GM12865 (cell line): Measurements from ENCODE around the gene CNTNAP2.
"Not testable (repeated sequence)": the region's sequence is repeated elsewhere in the genome, so short reads cannot be mapped to it uniquely, and the experiment has no call there.

Experiments
- DNase-seq: peaks from one replicate; pipeline ENCODE4 v3.0.0; 2010; ENCODE audit warnings: low read depth
- H3K4me3 ChIP-seq: 2 replicates; pipeline ENCODE4 v1.5.1; 2011; ENCODE audit warnings: mild to moderate bottlenecking, low read depth, low read length, control low read depth
- TF ChIP-seq, protein P1 (sequence below): IDR thresholded peaks from 2 replicates; pipeline ENCODE4 v1.5.1; 2011; ENCODE audit warnings: low read length, control low read depth, low read depth, inconsistent platforms; ENCODE audit not compliant: insufficient read depth; ENCODE audit errors: missing control alignments

CNTNAP2 gene

DNA sequence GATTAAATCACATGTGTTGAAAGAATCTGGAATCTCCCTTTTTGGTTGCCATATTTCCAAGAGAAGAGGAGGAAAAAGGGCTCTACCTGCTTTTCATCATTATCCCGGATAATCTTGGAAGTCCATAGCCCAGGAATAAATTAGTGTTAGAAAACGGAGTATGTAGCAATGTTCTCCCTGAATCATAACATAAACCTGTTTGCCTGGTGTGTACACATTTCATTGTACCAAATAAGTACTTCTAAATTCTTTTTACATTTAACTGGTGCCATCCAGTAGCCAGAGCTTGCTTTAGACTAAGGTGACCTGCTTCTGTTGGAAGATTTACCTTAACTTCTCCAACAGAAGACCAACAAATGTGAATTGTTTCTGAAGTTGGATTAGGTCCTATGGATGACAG is 2291.7 kb downstream of the CNTNAP2 start:
- no peak for DNase-seq
- TF ChIP-seq, protein P1, sequence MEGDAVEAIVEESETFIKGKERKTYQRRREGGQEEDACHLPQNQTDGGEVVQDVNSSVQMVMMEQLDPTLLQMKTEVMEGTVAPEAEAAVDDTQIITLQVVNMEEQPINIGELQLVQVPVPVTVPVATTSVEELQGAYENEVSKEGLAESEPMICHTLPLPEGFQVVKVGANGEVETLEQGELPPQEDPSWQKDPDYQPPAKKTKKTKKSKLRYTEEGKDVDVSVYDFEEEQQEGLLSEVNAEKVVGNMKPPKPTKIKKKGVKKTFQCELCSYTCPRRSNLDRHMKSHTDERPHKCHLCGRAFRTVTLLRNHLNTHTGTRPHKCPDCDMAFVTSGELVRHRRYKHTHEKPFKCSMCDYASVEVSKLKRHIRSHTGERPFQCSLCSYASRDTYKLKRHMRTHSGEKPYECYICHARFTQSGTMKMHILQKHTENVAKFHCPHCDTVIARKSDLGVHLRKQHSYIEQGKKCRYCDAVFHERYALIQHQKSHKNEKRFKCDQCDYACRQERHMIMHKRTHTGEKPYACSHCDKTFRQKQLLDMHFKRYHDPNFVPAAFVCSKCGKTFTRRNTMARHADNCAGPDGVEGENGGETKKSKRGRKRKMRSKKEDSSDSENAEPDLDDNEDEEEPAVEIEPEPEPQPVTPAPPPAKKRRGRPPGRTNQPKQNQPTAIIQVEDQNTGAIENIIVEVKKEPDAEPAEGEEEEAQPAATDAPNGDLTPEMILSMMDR = no peak

DNA sequence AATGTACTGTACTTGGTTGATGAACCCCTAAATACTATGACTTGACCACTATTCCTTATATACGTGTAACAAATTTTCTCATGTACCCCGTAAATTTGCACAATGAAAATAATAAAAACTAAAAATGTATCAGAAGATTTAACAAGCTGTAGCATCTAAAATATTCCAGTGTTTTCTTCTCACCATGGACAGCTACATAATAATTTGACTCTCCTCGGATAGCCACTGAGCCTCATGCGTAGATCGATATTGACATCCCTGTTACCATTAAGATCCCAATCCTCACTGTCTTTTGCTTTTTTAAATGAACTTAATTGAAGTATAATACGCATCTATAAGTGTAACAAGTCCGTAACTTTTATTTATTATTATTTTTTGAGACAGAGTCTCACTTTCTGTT is 2294.3 kb downstream of the CNTNAP2 start:
- DNase-seq = no peak
- TF ChIP-seq, protein P1 = no peak
- H3K4me3 ChIP-seq = no peak overlapping the region

More for the DNA sequence above, 2291.7 kb downstream of the CNTNAP2 start:
- H3K4me3 ChIP-seq = no peak overlapping the region

DNA sequence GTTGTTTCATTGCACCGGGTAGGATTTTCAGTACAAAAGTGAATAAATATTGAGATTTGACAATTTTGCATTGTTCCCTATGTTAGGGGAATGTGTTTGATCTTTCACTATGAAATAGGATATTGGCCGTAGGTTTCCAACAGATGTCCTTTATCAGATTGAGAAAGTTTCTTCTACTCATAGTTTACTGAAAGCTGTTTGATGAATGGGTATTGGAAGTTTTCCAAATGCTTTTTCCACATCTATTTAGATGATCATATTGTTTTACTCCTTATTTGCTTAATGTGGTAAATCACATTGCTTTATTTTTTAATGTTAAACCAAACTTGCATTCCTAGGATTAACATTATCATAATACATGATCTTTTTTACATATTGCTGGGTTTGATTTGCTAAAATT is 2296.1 kb downstream of the CNTNAP2 start:
- TF ChIP-seq, protein P1 = no peak
- DNase-seq = no peak

DNA sequence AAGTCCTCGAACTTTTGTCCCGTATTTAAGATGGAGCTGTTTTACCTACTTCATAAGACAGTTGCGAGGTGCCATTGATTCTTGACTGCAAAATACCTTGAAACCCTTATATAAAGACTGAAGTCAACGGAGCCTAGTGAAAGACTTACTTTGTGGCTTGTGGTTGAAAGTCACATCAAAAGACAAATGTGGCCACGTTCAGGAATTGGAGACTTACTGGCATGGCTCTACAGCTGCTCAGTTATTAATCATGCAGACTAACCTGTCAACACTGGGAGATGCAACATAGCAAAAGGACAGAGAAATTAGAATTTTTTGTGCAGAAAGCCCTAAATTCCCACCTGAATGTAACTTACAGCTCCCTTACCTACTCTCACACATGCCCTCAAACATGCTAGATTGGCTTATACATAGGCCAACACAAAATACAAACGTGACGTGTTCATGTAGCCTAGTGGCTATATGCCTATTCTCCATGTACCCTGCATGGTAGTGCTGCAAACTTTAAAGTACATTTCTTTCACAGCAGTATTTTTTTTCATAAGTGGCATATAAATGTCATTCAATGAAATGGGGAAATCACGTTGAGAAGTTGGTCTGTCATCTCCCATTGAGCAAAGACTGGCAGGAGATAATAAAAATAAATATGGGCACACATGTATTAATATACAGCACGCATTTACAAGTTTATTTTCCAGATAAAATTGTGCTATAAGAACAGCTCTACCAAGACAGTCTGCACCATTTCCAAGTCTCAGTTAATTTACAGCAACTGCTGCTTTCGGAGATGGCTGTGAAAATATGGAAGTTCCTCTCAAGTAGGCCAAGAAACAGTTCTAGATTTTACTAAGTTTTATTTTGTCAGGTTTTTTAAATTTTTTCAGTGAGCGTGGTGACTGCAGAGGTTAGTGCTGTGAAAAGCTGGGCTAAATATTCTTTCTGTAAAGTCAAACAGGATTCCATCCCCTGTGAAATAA is 2303.5 kb downstream of the CNTNAP2 start:
- TF ChIP-seq, protein P1 = no peak
- peak; percentile 40 for DNase-seq
- H3K4me3 ChIP-seq = no peak overlapping the region

More for the DNA sequence above, 2296.1 kb downstream of the CNTNAP2 start:
- no peak overlapping the region for H3K4me3 ChIP-seq

DNA sequence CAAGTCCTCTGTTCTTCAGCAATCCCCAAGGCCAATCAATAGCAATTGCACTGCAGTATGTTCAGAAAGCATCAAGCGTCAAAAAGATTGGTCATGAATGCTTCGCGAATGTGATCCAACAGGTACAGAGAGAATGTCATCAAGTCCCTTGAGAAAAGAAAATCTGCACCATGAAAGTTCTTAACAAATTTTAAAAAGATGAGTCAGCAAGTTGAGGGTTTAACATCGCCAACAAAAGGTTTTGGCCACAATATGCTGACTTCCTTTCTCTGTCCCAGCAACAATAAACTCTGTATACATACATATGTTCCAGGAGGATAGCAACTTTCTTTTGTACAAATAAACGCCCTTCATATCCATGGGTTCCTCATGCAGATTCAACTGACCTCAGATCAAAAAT is 2305.4 kb downstream of the CNTNAP2 start:
- no peak overlapping the region for H3K4me3 ChIP-seq
- DNase-seq = no peak
- TF ChIP-seq, protein P1 = no peak

DNA sequence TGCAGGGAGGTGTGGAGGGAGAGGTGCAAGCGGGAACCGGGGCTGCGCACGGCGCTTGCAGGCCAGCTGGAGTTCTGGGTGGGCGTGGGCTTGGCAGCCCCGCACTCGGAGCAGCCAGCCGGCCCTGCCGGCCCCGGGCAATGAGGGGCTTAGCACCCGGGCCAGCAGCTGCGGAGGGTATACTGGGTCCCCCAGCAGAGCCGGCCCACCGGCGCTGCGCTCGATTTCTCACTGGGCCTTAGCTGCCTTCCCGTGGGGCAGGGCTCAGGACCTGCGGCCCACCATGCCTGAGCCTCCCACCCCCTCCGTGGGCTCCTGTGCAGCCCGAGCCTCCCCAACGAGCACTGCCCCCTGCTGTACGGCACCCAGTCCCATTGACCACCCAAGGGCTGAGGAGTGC is 2309.8 kb downstream of the CNTNAP2 start:
- not testable (repeated sequence) for DNase-seq, H3K4me3 ChIP-seq

DNA sequence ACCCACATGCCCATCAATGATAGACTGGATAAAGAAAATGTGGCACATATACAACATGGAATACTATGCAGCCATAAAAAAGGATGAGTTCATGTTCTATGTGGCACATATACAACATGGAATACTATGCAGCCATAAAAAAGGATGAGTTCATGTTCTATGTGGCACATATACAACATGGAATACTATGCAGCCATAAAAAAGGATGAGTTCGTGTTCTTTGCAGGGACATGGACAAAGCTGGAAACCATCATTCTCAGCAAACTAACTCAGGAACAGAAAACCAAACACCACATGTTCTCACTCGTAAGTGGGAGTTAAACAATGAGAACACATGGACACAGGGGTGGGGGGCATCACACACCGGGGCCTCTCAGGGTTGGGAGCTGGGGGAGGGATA is 2314.1 kb downstream of the CNTNAP2 start:
- not testable (repeated sequence) for H3K4me3 ChIP-seq, DNase-seq
